ENCODE results near the gene MACROD2. TPM values are rescaled to one million over a fixed set of nuclear protein-coding genes. Genes with fewer than 3 reads are reported as not detected.

The MACROD2 gene
- total and polyA plus RNA-seq, 2 donors (not counting 1 experiment from before 2014, with no cell fraction given), result 5.3 to 6.7 TPM

DNA sequence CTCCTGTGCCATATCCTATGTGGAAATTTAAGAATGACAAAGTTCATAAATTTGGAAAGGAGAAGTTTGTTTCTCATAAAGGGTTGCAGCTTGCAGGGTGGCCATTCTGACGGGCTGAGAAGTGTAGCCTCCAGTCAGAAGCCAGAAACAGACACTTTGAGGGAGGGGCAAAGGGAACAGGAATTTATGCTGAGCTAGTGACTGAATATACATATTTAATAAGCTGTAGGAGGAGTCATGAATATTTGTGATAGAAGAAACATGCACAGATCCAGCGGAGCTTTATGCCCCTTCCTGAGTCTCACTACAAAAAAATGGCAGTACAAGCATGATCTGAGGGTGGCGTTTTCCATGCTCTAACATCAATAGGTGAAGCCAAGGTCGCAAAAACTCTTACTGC lies 1779.6 kb downstream of the MACROD2 start:
- no peak overlapping the region for H3K27ac ChIP-seq (ENCODE audit: low read length in 2 of 2)
- Mint-ChIP-seq H3K27me3 (no peaks in the 10 kb centered on the region), H3K9me3 (ENCODE audit: insufficient read depth) (no peaks in the 10 kb centered on the region), H3K4me3 (no peak overlapping the region), H3K4me1 (peaks cover 3% of the 10 kb centered on the region), H3K27ac (no peak overlapping the region)
- H2AFZ ChIP-seq (ENCODE audit: insufficient read depth, low read depth, low read length, poor library complexity, severe bottlenecking), result no peak overlapping the region
- TF ChIP-seq CTCF (IDR thresholded peaks at IDR 0.05), result no peak
- no peak for TF ChIP-seq EZH2 (IDR thresholded peaks at IDR 0.05; ENCODE audit: borderline replicate concordance, insufficient read depth, low read depth, low read length, poor library complexity, severe bottlenecking)
- ChIA-PET CTCF (no interaction called here), POLR2A (no interaction called here)
- no peak overlapping the region for H3K4me2 ChIP-seq (replicated peaks; ENCODE audit: low read depth, low read length, poor library complexity, severe bottlenecking)
- intact Hi-C loops (cut with micrococcal nuclease), result no loop called here
- H3K4me1 ChIP-seq (ENCODE audit: control insufficient read depth in 2 of 2, insufficient read depth in 2 of 2, low read length in 2 of 2), result no peaks in the 10 kb centered on the region
- no peaks in the 10 kb centered on the region for H4K20me1 ChIP-seq (ENCODE audit: control insufficient read depth, insufficient read depth, low read length, poor library complexity, severe bottlenecking)
- H3K9ac ChIP-seq (ENCODE audit: low read length), result no peak overlapping the region
- peaks cover 1 to 7% (median 4%) of the 10 kb centered on the region in 3 donors for H3K9me3 ChIP-seq (ENCODE audit: control extremely low read depth in 1 of 3, control insufficient read depth in 2 of 3, insufficient read depth in 1 of 3, low read length in 2 of 3)
- H3K4me3 ChIP-seq (ENCODE audit: control extremely low read depth in 1 of 5, extremely low read depth in 1 of 5, insufficient read depth in 1 of 5, low read depth in 2 of 5, low read length in 4 of 5), result no peak overlapping the region
- H3K27me3 ChIP-seq (replicated peaks in 1 of 4; ENCODE audit: control extremely low read depth in 1 of 4, control insufficient read depth in 3 of 4, insufficient read depth in 4 of 4, low read length in 3 of 4), result peaks cover 0 to 3% (median 0%) of the 10 kb centered on the region in 4 experiments
- no peaks in the 10 kb centered on the region for H3K36me3 ChIP-seq (replicated peaks in 1 of 2; ENCODE audit: control extremely low read depth in 1 of 2, control insufficient read depth in 1 of 2, extremely low read depth in 1 of 2, insufficient read depth in 2 of 2, low read length in 1 of 2)
- 89% methylated on average over 4 of the region's 4 CpGs for WGBS (ENCODE audit: insufficient coverage)
- H3K79me2 ChIP-seq (ENCODE audit: control insufficient read depth, insufficient read depth, low read length), result no peaks in the 10 kb centered on the region
- no peak for ATAC-seq (ENCODE audit: low read depth)
- DNase-seq, result no peak

GRCh38 chr20:15776770-15777466 lies 1781.6 kb downstream of the MACROD2 start:
- no peak overlapping the region for H3K27ac ChIP-seq (ENCODE audit: low read length in 2 of 2)
- no peak for ATAC-seq (ENCODE audit: low read depth)
- no peak overlapping the region for H3K9ac ChIP-seq (ENCODE audit: low read length)
- peaks cover 3% of the 10 kb centered on the region for H3K4me1 Mint-ChIP-seq
- no CpG with 5 or more reads among the region's 3 CpGs for WGBS (ENCODE audit: insufficient coverage)
- no peak for DNase-seq
- no peak for TF ChIP-seq EZH2 (IDR thresholded peaks at IDR 0.05; ENCODE audit: borderline replicate concordance, insufficient read depth, low read depth, low read length, poor library complexity, severe bottlenecking)
- TF ChIP-seq CTCF (IDR thresholded peaks at IDR 0.05), result no peak
- no peak overlapping the region for H3K27ac Mint-ChIP-seq
- no peak overlapping the region for H3K4me3 Mint-ChIP-seq
- no peaks in the 10 kb centered on the region for H3K27me3 Mint-ChIP-seq
- H3K4me2 ChIP-seq (replicated peaks; ENCODE audit: low read depth, low read length, poor library complexity, severe bottlenecking), result no peak overlapping the region
- intact Hi-C loops (cut with micrococcal nuclease), result no loop called here
- CTCF ChIA-PET, result no interaction called here
- H3K79me2 ChIP-seq (ENCODE audit: control insufficient read depth, insufficient read depth, low read length), result no peaks in the 10 kb centered on the region
- POLR2A ChIA-PET, result no interaction called here
- H3K4me1 ChIP-seq (ENCODE audit: control insufficient read depth in 2 of 2, insufficient read depth in 2 of 2, low read length in 2 of 2), result no peaks in the 10 kb centered on the region
- no peaks in the 10 kb centered on the region for H4K20me1 ChIP-seq (ENCODE audit: control insufficient read depth, insufficient read depth, low read length, poor library complexity, severe bottlenecking)
- H3K9me3 Mint-ChIP-seq (ENCODE audit: insufficient read depth), result no peaks in the 10 kb centered on the region
- H2AFZ ChIP-seq (ENCODE audit: insufficient read depth, low read depth, low read length, poor library complexity, severe bottlenecking), result no peak overlapping the region
- H3K9me3 ChIP-seq (ENCODE audit: control extremely low read depth in 1 of 3, control insufficient read depth in 2 of 3, insufficient read depth in 1 of 3, low read length in 2 of 3), result peaks cover 1 to 7% (median 4%) of the 10 kb centered on the region in 3 donors
- H3K27me3 ChIP-seq (replicated peaks in 1 of 4; ENCODE audit: control extremely low read depth in 1 of 4, control insufficient read depth in 3 of 4, insufficient read depth in 4 of 4, low read length in 3 of 4), result peaks cover 0 to 3% (median 0%) of the 10 kb centered on the region in 4 experiments
- H3K36me3 ChIP-seq (replicated peaks in 1 of 2; ENCODE audit: control extremely low read depth in 1 of 2, control insufficient read depth in 1 of 2, extremely low read depth in 1 of 2, insufficient read depth in 2 of 2, low read length in 1 of 2), result no peaks in the 10 kb centered on the region
- H3K4me3 ChIP-seq (ENCODE audit: control extremely low read depth in 1 of 5, extremely low read depth in 1 of 5, insufficient read depth in 1 of 5, low read depth in 2 of 5, low read length in 4 of 5), result no peak overlapping the region
